Myocyte (in vitro differentiated cells): Measurements from ENCODE around the gene LRRC14B. TPM values are rescaled to one million over a fixed set of nuclear protein-coding genes. Genes with fewer than 3 reads are reported as not detected.
A peak's percentile ranks its signal among the peaks of the same experiment; 100 is the strongest.
"Not testable (repeated sequence)": the region's sequence is repeated elsewhere in the genome, so short reads cannot be mapped to it uniquely, and the experiment has no call there.

ENCODE experiments used
- DNase-seq: peaks from one replicate; pipeline ENCODE4 v3.0.0-alpha.2; 2012; ENCODE audit warnings: low read depth
- total RNA-seq: library from RNA; depleted of rRNA; stranded (reverse); fragments of >200 nt; gene quantifications from 2 replicates; pipeline ENCODE4 v1.2.3, GENCODE V29; 2014

Gene LRRC14B
- total RNA-seq, 1 donor from 2014 or later = 21.9 TPM

- DNase-seq = no peak
Observed at GRCh38 chr5:204966-205670, 13.8 kb downstream of the LRRC14B start.

GRCh38 chr5:206406-206805 lies 15.1 kb downstream of the LRRC14B start:
- DNase-seq = peak; percentile 81

GRCh38 chr5:206927-207536 lies 15.7 kb downstream of the LRRC14B start:
- no peak for DNase-seq

GRCh38 chr5:207599-207998 lies 16.3 kb downstream of the LRRC14B start:
- no peak for DNase-seq

- no peak for DNase-seq
Observed at GRCh38 chr5:208449-209114, 17.3 kb downstream of the LRRC14B start.

- DNase-seq = no peak
Observed at GRCh38 chr5:213803-214395, 22.6 kb downstream of the LRRC14B start.

GRCh38 chr5:215256-215655 lies 24.0 kb downstream of the LRRC14B start:
- not testable (repeated sequence) for DNase-seq

- not testable (repeated sequence) for DNase-seq
Observed at GRCh38 chr5:216076-216475, 24.8 kb downstream of the LRRC14B start.

GRCh38 chr5:217494-218456 lies 26.5 kb downstream of the LRRC14B start, which contains the start of the genes CCDC127 and SDHA:
TSS of gene CCDC127 (minus strand) at chr5:218153. CDS start at chr5:216849, 1,304 bp downstream.
TSS of gene SDHA (plus strand) at chr5:218320. CDS start at chr5:218356, 36 bp downstream.
- DNase-seq = peak; percentile 93

GRCh38 chr5:218457-219291 lies 27.4 kb downstream of the LRRC14B start:
- DNase-seq = peak; percentile 43

- DNase-seq = peak; percentile 30
Observed at GRCh38 chr5:219460-219863, 28.2 kb downstream of the LRRC14B start.

GRCh38 chr5:219991-220390 lies 28.7 kb downstream of the LRRC14B start:
- DNase-seq = no peak

GRCh38 chr5:222951-223715 lies 31.8 kb downstream of the LRRC14B start:
- DNase-seq = not testable (repeated sequence)

- DNase-seq = no peak
Observed at GRCh38 chr5:223791-224190, 32.5 kb downstream of the LRRC14B start.

GRCh38 chr5:225334-225733 lies 34.0 kb downstream of the LRRC14B start:
- DNase-seq = no peak

- DNase-seq = not testable (repeated sequence)
Observed at GRCh38 chr5:227375-227774, 36.1 kb downstream of the LRRC14B start.

- no peak for DNase-seq
Observed at GRCh38 chr5:228886-229285, 37.6 kb downstream of the LRRC14B start.

- DNase-seq = no peak
Observed at GRCh38 chr5:230711-231110, 39.4 kb downstream of the LRRC14B start.

GRCh38 chr5:231661-232060 lies 40.4 kb downstream of the LRRC14B start:
- DNase-seq = no peak
